ENCODE measurements around the gene GNA15.

GRCh38 chr19:3178973-3179738 is 43.3 kb downstream of the GNA15 start:
- TF ChIP-seq CTCF (IDR thresholded peaks at IDR 0.05; ENCODE audit: low read length) (no peak), EZH2phosphoT487 (IDR thresholded peaks at IDR 0.05; ENCODE audit: low read length) (no peak), EZH2 (optimal IDR thresholded peaks at IDR 0.05; ENCODE audit: low read depth, low read length) (no peak)
